ENCODE measurements around the gene TBC1D17.
"Not testable (repeated sequence)": the region's sequence is repeated elsewhere in the genome, so short reads cannot be mapped to it uniquely, and the experiment has no call there.

The TBC1D17 gene

DNA sequence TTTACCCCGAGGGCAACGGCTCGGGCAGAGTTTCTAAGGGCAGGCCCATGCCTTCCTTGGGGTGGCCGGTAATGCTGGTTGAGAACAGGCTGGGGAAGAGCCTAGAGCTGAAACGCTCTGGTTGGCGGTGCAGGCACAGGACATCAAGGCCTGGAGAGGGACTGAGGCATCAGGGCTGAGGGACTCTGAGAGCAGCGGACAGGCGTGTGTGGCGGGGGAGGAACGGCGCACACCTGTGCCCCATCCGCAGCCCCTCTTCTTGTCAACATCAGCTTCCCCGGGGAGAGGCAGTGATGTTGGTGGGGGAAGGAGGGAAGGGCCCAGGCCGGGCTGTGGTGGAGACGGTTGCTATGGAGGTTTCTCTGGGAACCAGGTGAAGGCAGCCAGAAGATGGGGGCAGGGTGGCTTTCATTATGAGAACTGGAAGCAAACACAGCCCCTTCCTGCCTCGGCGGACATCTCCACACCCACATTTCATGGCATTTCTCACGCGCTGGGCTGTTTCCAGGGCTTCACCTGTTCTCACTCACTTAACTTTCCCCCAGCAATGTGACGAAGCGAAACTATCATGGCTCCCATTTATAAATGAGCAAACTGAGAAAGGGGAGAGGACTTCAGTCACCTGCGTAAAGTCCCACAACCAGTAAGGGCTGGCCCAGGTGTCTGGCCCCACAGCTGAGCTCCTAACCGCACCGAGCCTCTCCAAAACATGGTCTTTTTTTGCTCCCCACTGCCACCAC lies 43.3 kb downstream of the TBC1D17 start:
- DNase-seq (ENCODE audit: extremely low read depth, low read depth), result no peak
- TF ChIP-seq, protein P1, sequence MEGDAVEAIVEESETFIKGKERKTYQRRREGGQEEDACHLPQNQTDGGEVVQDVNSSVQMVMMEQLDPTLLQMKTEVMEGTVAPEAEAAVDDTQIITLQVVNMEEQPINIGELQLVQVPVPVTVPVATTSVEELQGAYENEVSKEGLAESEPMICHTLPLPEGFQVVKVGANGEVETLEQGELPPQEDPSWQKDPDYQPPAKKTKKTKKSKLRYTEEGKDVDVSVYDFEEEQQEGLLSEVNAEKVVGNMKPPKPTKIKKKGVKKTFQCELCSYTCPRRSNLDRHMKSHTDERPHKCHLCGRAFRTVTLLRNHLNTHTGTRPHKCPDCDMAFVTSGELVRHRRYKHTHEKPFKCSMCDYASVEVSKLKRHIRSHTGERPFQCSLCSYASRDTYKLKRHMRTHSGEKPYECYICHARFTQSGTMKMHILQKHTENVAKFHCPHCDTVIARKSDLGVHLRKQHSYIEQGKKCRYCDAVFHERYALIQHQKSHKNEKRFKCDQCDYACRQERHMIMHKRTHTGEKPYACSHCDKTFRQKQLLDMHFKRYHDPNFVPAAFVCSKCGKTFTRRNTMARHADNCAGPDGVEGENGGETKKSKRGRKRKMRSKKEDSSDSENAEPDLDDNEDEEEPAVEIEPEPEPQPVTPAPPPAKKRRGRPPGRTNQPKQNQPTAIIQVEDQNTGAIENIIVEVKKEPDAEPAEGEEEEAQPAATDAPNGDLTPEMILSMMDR (IDR thresholded peaks at IDR 0.05; ENCODE audit: low read depth, low read length), result no peak

DNA sequence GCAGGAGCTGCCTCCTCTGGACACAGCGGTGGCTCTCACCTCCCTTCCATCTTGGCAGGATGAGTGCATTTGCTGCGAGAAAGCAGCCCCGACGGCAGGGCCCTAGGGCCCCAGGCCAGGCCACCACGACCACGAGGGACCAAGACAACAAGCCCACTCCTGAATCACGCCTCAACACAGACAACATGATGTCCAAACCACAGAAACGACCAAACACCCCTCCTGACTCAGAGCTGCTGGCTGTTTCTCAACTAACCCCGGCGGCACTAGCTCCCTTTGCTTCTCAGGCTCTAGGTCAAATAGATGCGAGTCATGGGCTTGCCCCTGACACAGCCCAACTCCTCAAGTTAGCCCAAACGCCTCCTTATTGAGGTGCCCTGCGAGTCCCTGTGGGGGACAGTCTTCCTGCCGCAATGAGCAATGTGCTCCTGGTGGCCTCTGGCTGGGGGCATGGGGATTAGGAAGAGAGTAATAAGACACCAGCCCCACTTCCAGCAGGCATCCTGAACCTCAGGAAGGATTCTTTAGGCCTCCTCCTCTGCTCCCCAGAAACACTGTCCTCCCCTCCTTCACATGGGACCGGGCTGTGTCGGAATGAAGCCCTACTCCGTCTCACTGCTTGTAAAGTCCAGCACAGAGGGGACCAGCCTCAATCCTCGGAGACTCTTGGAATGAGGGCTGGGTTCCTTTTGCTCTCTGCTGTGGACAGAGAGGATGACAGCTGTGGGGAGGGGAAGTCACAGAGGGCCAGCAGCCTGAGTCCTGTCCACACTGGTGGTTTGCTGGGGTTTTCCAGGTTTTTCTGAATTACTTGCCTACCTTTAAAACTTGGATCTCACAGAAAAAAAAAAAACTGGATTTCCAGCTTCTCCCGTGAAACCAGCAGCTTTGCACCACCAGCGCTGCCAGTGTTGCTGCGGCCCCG lies 44.6 kb downstream of the TBC1D17 start:
- peak; percentile 22 for DNase-seq (ENCODE audit: extremely low read depth, low read depth)
- TF ChIP-seq, protein P1 (IDR thresholded peaks at IDR 0.05; ENCODE audit: low read depth, low read length), result no peak

DNA sequence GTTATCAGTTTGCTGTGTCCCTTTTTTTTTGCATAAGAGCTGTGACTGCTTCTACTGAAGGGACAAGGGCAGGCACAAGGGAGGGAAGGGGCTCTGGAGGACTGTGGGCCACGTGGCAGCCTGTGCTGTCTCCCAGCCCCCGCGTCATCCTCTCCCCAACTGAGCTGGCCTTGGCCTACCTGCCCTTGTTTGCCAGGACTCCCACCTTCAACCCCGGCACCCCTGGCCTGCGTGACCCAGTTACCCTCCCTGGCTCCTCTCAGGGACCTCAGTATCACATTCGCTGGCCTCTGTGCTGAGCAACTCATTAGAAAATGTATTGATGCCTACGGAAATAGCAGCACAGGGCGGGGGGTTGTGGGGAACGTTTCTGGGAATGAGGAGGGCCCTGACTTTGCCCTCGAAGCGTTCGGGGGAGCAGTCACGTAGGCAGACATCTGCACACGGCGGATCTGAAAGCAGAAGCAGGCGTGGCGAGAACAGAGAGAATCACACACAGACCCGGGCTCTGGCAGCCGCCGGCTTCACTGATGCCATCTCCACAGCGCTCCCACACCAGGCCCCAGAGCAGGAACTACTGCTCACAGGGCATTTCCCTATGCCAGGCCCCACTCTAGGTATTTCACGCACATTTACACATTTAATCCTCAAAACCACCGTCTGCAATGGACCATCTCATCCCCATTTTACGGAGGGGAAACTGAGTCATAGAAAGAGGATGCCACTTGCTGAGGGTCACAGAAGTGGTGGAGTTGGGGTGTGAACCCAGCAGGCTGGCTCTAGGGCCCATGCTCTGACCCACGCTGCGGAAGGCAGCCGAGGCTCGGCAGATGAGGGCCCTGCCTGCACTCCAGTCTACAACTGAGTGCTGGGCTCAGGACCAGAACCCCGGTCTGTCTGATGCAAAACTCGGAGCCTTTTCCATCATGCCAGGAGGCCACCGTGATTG lies 45.8 kb downstream of the TBC1D17 start:
- TF ChIP-seq, protein P1 (IDR thresholded peaks at IDR 0.05; ENCODE audit: low read depth, low read length), result no peak
- DNase-seq (ENCODE audit: extremely low read depth, low read depth), result no peak

DNA sequence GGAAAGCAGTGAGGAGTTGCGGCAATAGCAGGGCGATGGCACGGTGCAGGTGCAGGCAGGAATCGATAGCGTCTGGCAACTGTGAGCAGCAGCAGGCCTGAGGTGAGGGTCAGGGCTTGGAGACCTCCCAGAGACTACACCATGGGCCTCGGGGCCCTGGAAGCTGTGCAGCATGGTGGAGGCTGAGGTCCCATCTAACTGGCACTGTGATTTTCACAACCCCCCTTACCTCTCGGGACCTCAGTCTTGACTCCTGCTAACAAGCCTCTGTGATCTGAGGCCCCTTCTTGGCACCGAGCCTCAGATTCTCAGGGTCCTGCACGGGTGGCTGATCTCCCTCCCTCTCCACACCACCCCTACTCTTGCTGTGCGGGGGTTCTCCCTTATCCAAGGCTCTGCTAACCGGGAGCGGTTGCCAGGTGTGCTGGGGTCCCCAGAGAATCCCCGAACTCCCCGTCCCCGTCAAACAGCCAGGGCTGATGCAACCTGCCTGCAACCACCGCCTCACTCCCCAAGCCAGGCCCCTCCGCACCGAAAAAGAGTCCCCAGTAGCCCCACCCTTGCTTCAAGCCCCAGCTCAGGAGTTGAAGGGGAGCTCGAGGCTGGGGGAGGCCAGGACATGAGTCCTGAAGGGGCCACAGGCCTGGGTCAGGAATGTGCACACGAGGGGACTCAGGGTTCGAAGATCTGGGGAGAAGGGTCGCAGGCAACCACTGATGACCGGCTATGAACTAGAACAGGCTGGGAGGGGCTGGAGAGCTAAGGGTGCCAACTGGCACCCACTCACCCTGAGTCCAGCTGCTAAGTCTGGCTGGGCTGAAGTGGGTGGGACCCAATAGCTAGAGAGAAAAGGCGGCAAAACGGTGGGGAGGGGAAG lies 46.7 kb downstream of the TBC1D17 start:
- peak; percentile 7 for DNase-seq (ENCODE audit: extremely low read depth, low read depth)
- TF ChIP-seq, protein P1 (IDR thresholded peaks at IDR 0.05; ENCODE audit: low read depth, low read length), result no peak

DNA sequence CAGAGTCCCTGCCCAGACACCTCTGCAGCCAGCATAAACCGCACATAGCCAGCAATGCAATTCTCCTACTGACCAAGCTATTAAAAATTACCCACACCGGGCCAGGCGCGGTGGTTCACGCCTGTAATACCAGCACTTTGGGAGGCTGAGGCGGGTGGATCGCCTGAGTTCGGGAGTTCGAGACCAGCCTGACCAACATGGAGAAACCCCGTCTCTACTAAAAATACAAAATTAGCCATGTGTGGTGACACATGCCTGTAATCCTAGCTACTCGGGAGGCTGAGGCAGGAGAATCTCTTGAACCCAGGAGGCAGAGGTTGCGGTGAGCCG lies 47.3 kb downstream of the TBC1D17 start:
- not testable (repeated sequence) for DNase-seq (ENCODE audit: extremely low read depth, low read depth)

DNA sequence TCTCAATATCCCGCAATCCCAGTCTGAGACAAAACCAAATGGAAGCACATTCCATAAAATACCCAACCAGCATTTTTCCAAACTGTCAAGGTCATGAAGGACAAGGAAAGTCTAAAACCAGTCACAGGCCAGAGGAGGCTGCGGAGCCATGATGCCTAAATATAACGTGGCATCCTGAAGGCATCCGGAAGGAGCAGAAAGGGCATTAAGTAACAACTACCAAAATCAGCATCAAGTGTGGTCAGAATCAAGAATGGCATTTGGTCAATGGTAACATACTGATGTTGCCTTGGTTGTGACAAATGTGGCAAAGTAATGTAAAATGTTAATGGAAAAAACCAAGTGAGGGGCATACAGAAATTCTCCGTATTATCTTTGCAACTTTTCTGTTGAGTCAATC lies 48.0 kb downstream of the TBC1D17 start:
- TF ChIP-seq, protein P1 (IDR thresholded peaks at IDR 0.05; ENCODE audit: low read depth, low read length), result no peak
- no peak for DNase-seq (ENCODE audit: extremely low read depth, low read depth)

DNA sequence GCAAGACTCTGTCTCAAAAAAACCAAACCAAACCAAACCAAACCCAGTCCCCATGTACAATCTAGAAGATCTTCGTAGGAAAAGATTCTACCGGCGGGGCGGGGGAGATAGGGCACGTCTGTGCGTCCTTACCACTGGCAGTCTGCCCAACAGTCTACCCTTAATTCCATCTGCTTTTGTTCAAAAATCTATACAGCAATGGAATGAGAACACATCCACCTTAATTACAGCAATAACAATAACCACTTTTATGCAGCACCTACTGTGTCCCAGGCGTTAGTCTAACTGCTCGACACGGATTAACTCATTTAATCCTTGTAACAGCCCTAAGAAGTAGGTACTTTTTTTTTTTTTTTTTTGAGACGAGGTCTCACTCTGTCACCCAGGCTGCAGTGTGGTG lies 49.0 kb downstream of the TBC1D17 start:
- TF ChIP-seq, protein P1 (IDR thresholded peaks at IDR 0.05; ENCODE audit: low read depth, low read length), result no peak
- DNase-seq (ENCODE audit: extremely low read depth, low read depth), result no peak

All from AG09319 (cell line).